HepG2 (cell line): Measurements from ENCODE around the gene RGN. TPM values are rescaled to one million over a fixed set of nuclear protein-coding genes. Genes with fewer than 3 reads are reported as not detected.

Experiments used
- CTCF ChIP-seq: sonication (generic); formaldehyde crosslinking; IDR thresholded peaks from 2 replicates; pipeline ENCODE4 v1.5.0; 2020; ENCODE audit warnings: mild to moderate bottlenecking, missing genetic modification reagents, moderate library complexity
- ESRRA ChIP-seq: sonication (generic); formaldehyde crosslinking; IDR thresholded peaks from 2 replicates; pipeline ENCODE4 v1.5.1; 2020; ENCODE audit warnings: mild to moderate bottlenecking, low read depth, missing genetic modification reagents
- KDM5A ChIP-seq: fragments of 200-600 bp; sonication (generic); IDR thresholded peaks from 2 replicates; pipeline ENCODE4 v1.7.0; 2018; ENCODE audit warnings: antibody characterized with exemption, mild to moderate bottlenecking, low read length, borderline replicate concordance
- RELA ChIP-seq: sonication (generic); formaldehyde crosslinking; IDR thresholded peaks from 2 replicates; pipeline ENCODE4 v1.4.0; 2020; ENCODE audit warnings: missing genetic modification reagents
- SMC3 ChIP-seq: IDR thresholded peaks from 2 replicates; pipeline ENCODE4 v1.6.1; 2011; ENCODE audit warnings: low read length, improper control_type of control experiment
- STAG1 ChIP-seq: sonication (generic); formaldehyde crosslinking; IDR thresholded peaks from 2 replicates; pipeline ENCODE4 v1.4.0; 2020; ENCODE audit warnings: missing genetic modification reagents
- ZNF318 ChIP-seq: sonication (generic); formaldehyde crosslinking; IDR thresholded peaks from 2 replicates; pipeline ENCODE4 v1.4.0; 2020; ENCODE audit warnings: mild to moderate bottlenecking, missing genetic modification reagents
- ZNF335 ChIP-seq: sonication (generic); formaldehyde crosslinking; IDR thresholded peaks from 2 replicates; pipeline ENCODE4 v1.4.0; 2020; ENCODE audit warnings: missing genetic modification reagents
- ZNF451 ChIP-seq: sonication (generic); formaldehyde crosslinking; IDR thresholded peaks from 2 replicates; pipeline ENCODE4 v1.5.0; 2020; ENCODE audit warnings: mild to moderate bottlenecking, missing genetic modification reagents
- ZNF510 ChIP-seq: sonication (generic); formaldehyde crosslinking; IDR thresholded peaks from 2 replicates; pipeline ENCODE4 v1.4.0; 2020; ENCODE audit warnings: low read depth, mild to moderate bottlenecking, missing genetic modification reagents
- polyA plus RNA-seq, 8 experiments: library from polyadenylated mRNA; depleted of rRNA in 3 of 8; stranded (reverse) in 7 of 8; unstranded in 1 of 8; fragments of >200 nt; fragmentation: Illumina TruSeq in 4 of 8; extraction: Trizol in 4 of 8; gene quantifications; 2 replicates each; pipeline versions ENCODE4 v1.2.1 to v1.2.3, GENCODE V29; 2011 to 2016; ENCODE audit warnings: low read depth in 4 of 8, missing spikeins in 1 of 8, mixed read lengths in 1 of 8; ENCODE audit not compliant: insufficient read depth in 1 of 8
- total RNA-seq, 5 experiments: library from RNA; depleted of rRNA; stranded (reverse); fragments of >200 nt; fragmentation: Illumina TruSeq; extraction: Trizol; gene quantifications; 2 replicates each; pipeline ENCODE4 v1.2.3, GENCODE V29; 2016; ENCODE audit warnings: low read depth in 1 of 5

Gene RGN
- total and polyA plus RNA-seq, 2 of the 13 experiments (the other 11 are each of a cell fraction or from before 2014, with no cell fraction given) = 19.6 to 74.4 TPM

- no peak for TF ChIP-seq ZNF318
- peak; percentile 60 for TF ChIP-seq STAG1 (CRISPR knock-in tag)
- TF ChIP-seq CTCF (CRISPR knock-in tag) = peak; percentile 47
- TF ChIP-seq ZNF510 (CRISPR knock-in tag) = no peak
- no peak for TF ChIP-seq ZNF451 (CRISPR knock-in tag)
- TF ChIP-seq SMC3 = peak; percentile 38; the same call in 1 of the 2 replicates
- no peak for TF ChIP-seq ESRRA (CRISPR knock-in tag)
- no peak for TF ChIP-seq RELA (CRISPR knock-in tag)
- no peak for TF ChIP-seq KDM5A
- TF ChIP-seq ZNF335 (CRISPR knock-in tag) = no peak
These were observed 15.0 kb downstream of the RGN start (continued) for GRCh38 chrX:47093248-47093647.
